H1 (cell line): ENCODE results near the gene APOBEC2. TPM values are rescaled to one million over a fixed set of nuclear protein-coding genes. Genes with fewer than 3 reads are reported as not detected.

Experiments
- GABPA ChIP-seq: IDR thresholded peaks from 2 replicates; pipeline ENCODE4 v1.6.1; 2011; ENCODE audit warnings: mild to moderate bottlenecking, low read length, moderate library complexity, borderline replicate concordance; ENCODE audit not compliant: insufficient read depth
- SP4 ChIP-seq: IDR thresholded peaks from 2 replicates; pipeline ENCODE4 v1.6.1; 2012; ENCODE audit warnings: low read length, inconsistent platforms
- polyA plus RNA-seq, 7 experiments: library from polyadenylated mRNA; depleted of rRNA in 3 of 7; stranded (reverse) in 5 of 7; unstranded in 2 of 7; fragments of >200 nt in 5 of 7; fragments of 200-250 nt in 2 of 7; gene quantifications; 1 replicate in 5 of 7; 2 replicates in 1 of 7; 4 replicates in 1 of 7; pipeline versions ENCODE4 v1.2.1 to v1.2.3, GENCODE V29; 2011 to 2013; ENCODE audit warnings: missing spikeins in 2 of 7, mixed read lengths in 2 of 7
- total RNA-seq: library from RNA; stranded (reverse); fragmentation: NEBNext Ultra II Directional; extraction: Animal tissue kit (Norgen Biotek cat#: 25700); gene quantifications from 2 replicates; pipeline ENCODE4 v1.2.1, GENCODE V29; 2021

The APOBEC2 gene
- total and polyA plus RNA-seq, 2 of the 8 experiments (the other 6 are each of a cell fraction or from before 2014, with no cell fraction given): not detected

- no peak for TF ChIP-seq SP4
- no peak for TF ChIP-seq GABPA
Observed at GRCh38 chr6:41065550-41066026, 12.6 kb downstream of the APOBEC2 start (continued).
